Effector CD4-positive, alpha-beta T cell (primary cell): Measurements from ENCODE around the gene SH3GL3. TPM values are rescaled to one million over a fixed set of nuclear protein-coding genes. Genes with fewer than 3 reads are reported as not detected.

ENCODE experiments used
- DNase-seq: peaks from one replicate; pipeline ENCODE4 v3.0.0-alpha.2; 2020
- total RNA-seq: gene quantifications from one replicate; lab custom pipeline; 2026; lab: John Stamatoyannopoulos, UW

Gene SH3GL3
- not detected for total RNA-seq

DNA sequence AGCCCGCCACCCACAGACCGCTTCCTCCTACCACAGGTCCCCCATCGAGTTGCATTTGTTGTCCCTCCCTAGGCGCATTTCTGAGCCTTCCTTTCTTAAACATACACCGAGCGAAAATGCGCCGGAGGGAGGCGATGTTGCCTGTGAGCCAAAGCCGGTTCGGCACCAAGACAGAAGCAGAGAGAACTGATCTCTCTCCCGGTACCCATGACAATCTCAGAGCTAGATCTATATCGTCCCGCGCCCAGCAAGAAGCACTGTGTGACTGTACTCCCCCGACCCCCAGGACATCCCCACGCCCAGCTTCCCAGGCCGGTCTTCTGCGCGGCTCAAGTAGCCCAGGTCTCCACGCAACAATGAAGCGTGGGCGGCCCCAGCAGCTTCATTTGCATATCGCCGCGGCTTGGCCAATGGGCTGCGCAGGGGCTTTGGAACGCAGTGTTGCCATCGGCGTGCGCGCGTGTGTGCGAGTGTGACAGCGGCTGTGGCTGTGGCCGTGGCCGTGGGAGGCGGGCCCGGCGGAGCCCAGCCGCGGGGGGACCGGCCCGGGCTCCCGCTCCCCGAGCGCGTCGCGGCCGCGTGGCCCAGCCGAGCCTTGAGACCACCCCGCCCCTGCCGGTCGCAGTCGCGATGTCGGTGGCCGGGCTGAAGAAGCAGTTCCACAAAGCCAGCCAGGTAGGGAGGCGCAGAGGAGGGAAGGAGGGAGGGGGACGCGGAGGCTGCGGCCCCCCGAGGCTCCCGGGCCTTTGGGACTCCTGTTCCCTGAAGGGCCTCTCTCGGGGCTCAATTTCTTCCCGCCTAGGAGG is at the start of gene SH3GL3:
Gene SH3GL3, plus strand, starts transcription at position 438 of the 806 bp plus-strand sequence. Its CDS starts 193 bp downstream, at position 631.
- DNase-seq: no peak

DNA sequence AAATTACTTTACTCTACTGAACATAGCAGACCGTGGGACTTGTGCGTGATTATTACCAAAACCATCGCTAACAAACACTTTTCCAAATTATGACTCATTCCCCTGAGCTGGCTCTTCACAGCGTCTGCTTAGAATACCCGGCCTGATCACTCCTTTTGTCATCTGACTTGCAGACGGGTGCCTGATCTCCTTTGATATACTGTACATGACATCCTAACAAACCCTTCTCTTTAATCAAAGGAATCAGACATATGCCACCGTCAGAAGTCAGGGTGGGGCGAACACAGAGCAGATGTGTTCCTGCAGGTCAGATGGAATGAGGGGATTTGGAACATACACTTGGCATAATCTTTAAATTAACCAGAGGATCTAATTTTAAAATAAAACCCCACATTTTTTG is 48.5 kb upstream of the SH3GL3 start:
- no peak for DNase-seq

GRCh38 chr15:83404121-83404520 is 43.0 kb upstream of the SH3GL3 start:
- DNase-seq: no peak

DNA sequence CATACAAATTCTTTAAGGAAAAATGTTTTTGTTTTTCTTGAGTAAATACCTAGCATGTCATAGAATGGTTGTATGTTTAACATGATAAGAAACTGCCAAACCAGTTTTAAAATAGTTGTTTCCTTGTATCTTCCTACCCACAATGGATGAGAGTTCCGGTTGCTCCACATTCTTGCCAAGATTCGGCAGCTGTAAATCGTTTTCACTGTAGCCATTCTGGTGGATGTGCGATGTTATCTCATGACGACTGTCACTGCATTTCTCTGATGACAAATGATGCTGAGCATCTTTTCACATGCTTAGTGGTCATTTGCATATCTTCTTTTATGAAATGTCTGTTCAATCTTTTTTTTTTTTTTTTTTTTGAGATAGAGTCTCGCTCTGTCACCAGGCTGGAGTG is 36.6 kb upstream of the SH3GL3 start:
- no peak for DNase-seq

GRCh38 chr15:83413054-83413719 is 34.0 kb upstream of the SH3GL3 start:
- no peak for DNase-seq

- DNase-seq: no peak
Measured at GRCh38 chr15:83422081-83422480, 25.1 kb upstream of the SH3GL3 start.

- no peak for DNase-seq
Measured at GRCh38 chr15:83422541-83422940, 24.6 kb upstream of the SH3GL3 start.

DNA sequence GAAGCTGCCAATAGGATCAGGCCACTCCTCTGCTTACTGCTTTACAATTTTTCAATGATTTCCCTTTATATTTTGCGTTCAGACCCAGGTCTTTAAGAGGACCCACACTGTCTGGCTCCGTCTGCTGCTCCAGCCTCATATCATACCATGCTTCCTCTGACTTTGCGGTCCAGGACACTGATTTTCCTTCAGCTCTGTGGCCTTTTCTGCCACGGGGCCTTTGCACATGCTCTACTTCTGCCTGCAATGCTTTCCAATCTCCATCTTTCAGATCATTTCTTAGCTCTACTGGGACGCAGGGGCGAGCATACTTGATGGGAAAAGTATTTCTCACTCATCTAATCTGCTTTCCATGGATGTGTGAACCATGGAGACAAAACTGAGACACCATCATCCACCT is 23.0 kb upstream of the SH3GL3 start:
- DNase-seq: no peak

DNA sequence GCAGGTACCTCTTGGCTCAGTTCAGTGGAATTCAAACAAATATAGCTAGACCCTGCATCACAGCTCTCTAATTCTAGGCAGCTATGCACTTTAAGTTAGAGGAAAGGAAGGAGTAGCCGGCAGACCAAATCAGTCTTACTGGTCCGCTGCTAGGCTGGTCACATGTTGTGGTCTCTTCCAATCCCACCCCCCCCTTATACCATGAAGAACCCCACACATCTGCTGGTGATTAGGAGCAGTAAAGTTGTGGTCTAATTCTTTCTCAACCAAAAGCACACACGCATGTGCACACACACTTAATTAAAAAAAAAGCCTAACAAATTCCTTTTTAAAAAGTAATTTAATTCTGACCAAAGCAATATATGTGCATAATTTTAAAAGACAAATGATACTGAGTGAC is 16.7 kb upstream of the SH3GL3 start:
- DNase-seq: no peak

DNA sequence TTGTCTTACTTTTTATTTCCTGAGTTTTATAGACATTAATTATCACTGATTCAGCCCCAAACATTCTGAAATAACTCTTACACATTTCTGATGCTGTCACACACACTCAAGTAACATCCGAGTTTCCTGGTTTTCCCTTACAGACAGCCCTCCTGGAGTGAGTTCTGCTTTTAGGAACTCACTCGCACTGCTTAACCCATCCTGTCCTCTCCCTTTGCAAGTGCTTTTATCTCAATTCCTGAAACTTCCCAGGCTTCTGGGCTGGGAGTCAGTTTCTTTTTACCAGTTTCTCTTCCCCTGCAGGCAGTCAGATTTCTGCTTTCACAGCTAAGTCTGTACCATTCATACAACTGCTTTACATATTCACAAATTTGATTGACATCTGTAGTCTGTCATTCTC is 15.6 kb upstream of the SH3GL3 start:
- no peak for DNase-seq

- no peak for DNase-seq
Measured at GRCh38 chr15:83435202-83435601, 11.9 kb upstream of the SH3GL3 start.

DNA sequence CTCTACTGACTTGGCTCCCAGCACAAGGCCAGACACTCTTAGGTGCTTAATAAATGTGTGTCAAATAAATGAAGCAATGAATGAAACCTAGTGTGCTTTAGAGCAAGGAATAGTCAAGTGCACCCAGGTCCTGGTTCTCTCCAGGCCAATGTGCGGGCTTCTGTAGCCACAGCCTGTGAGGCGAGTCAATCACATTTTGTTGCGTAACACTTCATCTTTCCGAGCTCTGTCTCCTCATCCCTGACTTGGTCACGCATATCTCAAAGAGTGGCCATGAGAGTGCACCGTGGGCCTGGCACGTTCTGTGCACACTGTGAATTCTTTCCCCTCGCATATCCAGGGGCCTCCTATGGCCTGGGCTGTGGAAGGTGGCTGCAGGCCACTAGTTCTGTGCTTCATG is 11.4 kb upstream of the SH3GL3 start:
- DNase-seq: no peak

- no peak for DNase-seq
Measured at GRCh38 chr15:83436513-83437158, 10.5 kb upstream of the SH3GL3 start.

GRCh38 chr15:83443076-83443847 is 3.9 kb upstream of the SH3GL3 start:
- DNase-seq: no peak

DNA sequence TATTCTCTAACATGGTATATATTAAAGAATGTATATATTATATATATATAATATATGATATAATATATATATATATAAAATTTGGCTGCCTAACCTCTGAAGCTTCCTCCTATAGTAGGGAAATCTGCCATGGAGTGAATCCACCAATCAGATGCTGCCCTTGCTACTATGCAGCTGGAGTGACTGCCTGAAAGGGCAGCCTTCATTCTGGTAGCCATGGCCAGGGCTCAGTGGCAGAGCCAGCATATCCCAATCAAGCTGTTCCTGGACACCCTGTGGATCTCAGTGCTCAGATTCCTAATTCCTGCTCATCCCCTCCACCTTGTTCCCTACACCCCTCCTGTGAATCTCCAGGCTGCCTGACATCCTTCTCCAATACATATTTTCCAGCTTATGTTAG is 2.2 kb upstream of the SH3GL3 start:
- DNase-seq: no peak

DNA sequence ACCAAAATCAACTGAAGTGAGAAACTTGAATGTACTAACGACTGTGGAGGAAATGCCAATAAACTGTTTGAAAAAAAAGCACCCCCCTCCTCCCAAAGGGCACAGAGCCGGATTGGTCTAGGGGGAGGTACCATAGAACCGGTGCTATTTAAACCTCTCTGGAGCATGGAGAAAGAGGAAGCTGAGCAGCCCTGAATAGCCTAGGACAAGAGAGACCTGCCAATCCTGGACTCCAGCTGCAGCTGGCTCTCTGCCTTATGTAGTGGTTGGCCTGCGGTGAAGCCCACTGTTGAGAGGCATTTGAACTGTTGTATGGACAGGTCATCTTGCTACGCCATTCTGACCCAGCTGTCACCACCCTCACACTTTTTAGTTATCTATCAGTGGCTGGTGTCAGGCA is 1.5 kb upstream of the SH3GL3 start:
- DNase-seq: no peak

- no peak for DNase-seq
Measured at GRCh38 chr15:83446417-83446816, 724 bp upstream of the SH3GL3 start.

GRCh38 chr15:83449250-83449671 is 2.1 kb downstream of the SH3GL3 start:
- DNase-seq: no peak

DNA sequence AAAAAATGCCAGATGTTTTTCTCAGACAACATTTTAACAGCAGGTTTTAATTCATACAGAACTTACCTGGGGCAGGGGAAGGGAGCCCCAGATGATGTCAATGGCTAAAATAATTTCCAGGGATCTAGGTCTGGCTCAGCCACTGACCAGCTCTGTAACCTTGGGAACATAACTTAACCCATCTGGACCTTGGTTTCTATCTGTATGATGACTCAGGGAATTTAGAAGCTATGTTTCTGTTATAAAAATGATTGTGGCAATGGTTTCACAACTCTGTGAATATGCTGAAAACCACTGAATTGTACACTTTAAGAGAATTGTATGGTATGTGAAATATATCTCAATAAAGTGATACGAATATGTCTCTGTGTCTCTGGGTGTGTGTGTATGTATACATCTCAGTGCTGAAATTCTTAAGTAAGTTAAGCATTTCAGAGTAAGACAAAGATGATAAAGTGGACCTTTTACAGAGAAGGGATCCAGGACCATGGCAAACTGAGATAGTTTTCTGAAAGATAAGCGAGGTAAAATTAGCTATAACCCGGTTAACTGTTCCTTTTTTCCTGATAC is 2.9 kb downstream of the SH3GL3 start:
- no peak for DNase-seq

DNA sequence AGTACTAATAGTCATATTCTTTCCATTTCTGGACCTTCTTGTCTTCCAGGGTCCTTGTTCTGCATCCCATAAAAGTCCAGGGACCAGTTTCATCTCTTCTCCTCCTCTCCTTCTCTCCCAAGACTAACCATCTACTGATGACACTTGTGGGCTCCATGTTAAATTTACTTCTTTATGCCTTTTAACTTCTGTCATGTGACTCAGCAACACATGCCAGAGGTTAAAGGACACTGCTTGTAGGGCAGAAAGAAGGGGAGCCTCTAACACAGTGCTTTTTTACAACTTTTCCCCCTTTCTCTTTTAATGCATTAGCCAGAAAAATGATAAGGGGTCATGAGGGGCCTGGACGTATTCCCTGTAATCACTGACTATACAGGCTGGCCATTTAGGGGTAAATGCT is 10.0 kb downstream of the SH3GL3 start:
- DNase-seq: no peak

DNA sequence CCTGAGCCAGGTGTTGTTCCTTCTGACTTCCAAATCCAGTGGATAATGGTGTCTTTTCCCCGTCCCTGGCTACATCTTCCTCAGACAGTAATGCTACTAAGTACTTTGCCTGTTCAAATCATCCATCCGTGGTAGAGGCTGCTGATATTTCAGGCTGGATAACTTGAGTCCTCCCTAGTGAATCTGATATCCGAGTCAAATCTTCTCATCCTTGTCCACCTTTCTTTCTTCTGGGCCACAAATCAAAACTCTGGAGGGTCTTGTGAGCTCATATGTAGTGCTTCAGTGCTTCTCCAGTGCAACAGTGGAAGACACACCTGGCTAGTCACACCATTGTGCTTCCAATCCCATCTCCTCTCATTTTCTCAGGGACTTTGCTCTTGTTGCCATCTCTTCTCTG is 11.2 kb downstream of the SH3GL3 start:
- no peak for DNase-seq

DNA sequence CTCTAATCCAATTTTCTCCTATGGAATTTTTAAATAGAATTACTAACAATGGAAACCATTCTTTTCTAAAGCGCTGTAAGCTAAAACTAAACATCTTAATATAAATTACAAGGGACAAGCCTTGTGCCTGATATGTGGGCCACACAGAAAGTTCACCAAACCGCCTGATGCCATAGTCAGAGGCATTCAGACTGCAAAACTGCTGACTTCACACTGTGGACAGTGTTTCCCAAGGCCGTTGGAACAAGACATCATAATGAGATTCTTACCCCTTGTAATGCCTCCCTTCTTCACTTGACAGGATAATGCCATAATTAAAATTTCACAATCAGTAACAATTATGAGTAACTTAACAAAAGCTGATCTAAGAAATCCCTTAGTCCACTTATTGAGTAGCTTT is 14.9 kb downstream of the SH3GL3 start:
- no peak for DNase-seq

DNA sequence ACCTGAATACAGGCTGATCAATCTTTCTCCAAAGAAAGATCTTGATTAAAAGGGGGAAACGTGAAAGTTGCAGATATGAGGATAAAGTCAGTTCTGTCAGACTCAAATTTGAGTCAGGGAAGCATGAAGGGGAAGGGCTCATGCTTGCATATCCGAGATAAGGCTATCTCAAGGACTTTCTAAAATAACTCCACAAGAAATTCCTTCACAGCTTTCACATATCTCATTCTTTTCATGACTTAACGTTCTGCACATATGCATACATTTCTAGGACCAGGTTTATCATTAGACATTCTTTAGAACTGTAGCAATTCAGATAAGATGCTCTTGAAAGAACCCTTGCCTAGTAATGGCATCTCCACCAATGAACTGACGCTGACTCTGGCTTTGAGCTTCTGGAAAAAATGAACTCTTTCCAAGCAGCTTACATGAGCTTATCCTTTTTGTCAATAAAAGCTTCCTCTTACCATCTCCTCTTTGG is 15.9 kb downstream of the SH3GL3 start:
- DNase-seq: no peak
